Lower lobe of right lung (tissue), 2 donors: ENCODE data around the gene RNPC3. TPM values are rescaled to one million over a fixed set of nuclear protein-coding genes. Genes with fewer than 3 reads are reported as not detected.
"Not testable (repeated sequence)": the region's sequence is repeated elsewhere in the genome, so short reads cannot be mapped to it uniquely, and the experiment has no call there.

ENCODE experiments used
- ATAC-seq, 2 donors: fragments of 200-7000 bp; cut with Tn5 transposase; one replicate each; pipeline ENCODE4 v1.9.1; 2020 to 2022; ENCODE audit warnings: mild to moderate bottlenecking in 2 of 2, moderate library complexity in 2 of 2
- DNase-seq: peaks from one replicate; pipeline ENCODE4 v3.0.0-alpha.2; 2020
- H3K27ac ChIP-seq: fragments of 200-600 bp; one replicate; pipeline ENCODE4 v1.8.0; 2022
- H3K27me3 ChIP-seq: fragments of 200-600 bp; one replicate; pipeline ENCODE4 v1.8.0; 2022; ENCODE audit warnings: low read depth
- H3K36me3 ChIP-seq: fragments of 200-600 bp; one replicate; pipeline ENCODE4 v1.8.0; 2022; ENCODE audit warnings: mild to moderate bottlenecking
- H3K4me1 ChIP-seq: fragments of 200-600 bp; one replicate; pipeline ENCODE4 v1.8.0; 2022
- H3K4me3 ChIP-seq: fragments of 200-600 bp; one replicate; pipeline ENCODE4 v1.8.0; 2022; ENCODE audit warnings: mild to moderate bottlenecking
- H3K9me3 ChIP-seq: fragments of 200-600 bp; one replicate; pipeline ENCODE4 v1.8.0; 2022
- CTCF ChIP-seq: fragments of 200-600 bp; IDR thresholded peaks from one replicate; pipeline ENCODE4 v1.8.0; 2022; ENCODE audit warnings: antibody characterized with exemption, mild to moderate bottlenecking
- intact Hi-C: fragments of 100-400 bp; cut with DNase I; formaldehyde crosslinking; loops from one replicate; pipeline ENCODE4 v1.11.0; 2022
- total RNA-seq: library from RNA; stranded (reverse); fragmentation: NEBNext Ultra II Directional; extraction: Animal tissue kit (Norgen Biotek cat#: 25700); gene quantifications from one replicate; pipeline ENCODE4 v1.2.1, GENCODE V29; 2021
- donor health status: DM: no; HTN: yes; CAD: no; lungs with severe emphysema.

The RNPC3 gene
- total RNA-seq, 1 donor from 2014 or later = 35.0 TPM

- H3K27ac ChIP-seq = no peak overlapping the region
- DNase-seq (no peak), ATAC-seq (no peak)
- peaks cover 32% of the 10 kb centered on the region for H3K4me1 ChIP-seq
- no peak for TF ChIP-seq CTCF
- no peaks in the 10 kb centered on the region for H3K9me3 ChIP-seq
- H3K27me3 ChIP-seq = no peaks in the 10 kb centered on the region
- peaks cover 22% of the 10 kb centered on the region for H3K36me3 ChIP-seq
- intact Hi-C loops = no loop called here
- no peak overlapping the region for H3K4me3 ChIP-seq
Observed at GRCh38 chr1:103529746-103530145, 4.2 kb downstream of the RNPC3 start.

- no peak for TF ChIP-seq CTCF
- H3K27ac ChIP-seq = no peak overlapping the region
- ATAC-seq = peak; percentile 80 to 96
- DNase-seq = no peak
- intact Hi-C loops = no loop called here
- peaks cover 99% of the 10 kb centered on the region for H3K36me3 ChIP-seq
- peaks cover 2% of the 10 kb centered on the region for H3K4me1 ChIP-seq
- H3K27me3 ChIP-seq = no peaks in the 10 kb centered on the region
- no peak overlapping the region for H3K4me3 ChIP-seq
- no peaks in the 10 kb centered on the region for H3K9me3 ChIP-seq
Observed at GRCh38 chr1:103538226-103538625, 12.7 kb downstream of the RNPC3 start.

GRCh38 chr1:103541431-103541830 is 15.9 kb downstream of the RNPC3 start:
- no peak for ATAC-seq

GRCh38 chr1:103546496-103546895 is 21.0 kb downstream of the RNPC3 start:
- TF ChIP-seq CTCF = no peak
- Histone ChIP-seq H3K27me3 (no peaks in the 10 kb centered on the region), H3K4me3 (no peak overlapping the region), H3K4me1 (no peaks in the 10 kb centered on the region), H3K27ac (no peak overlapping the region), H3K36me3 (peaks cover 99% of the 10 kb centered on the region), H3K9me3 (no peaks in the 10 kb centered on the region)
- DNase-seq = no peak
- no peak for ATAC-seq
- intact Hi-C loops = no loop called here

More at GRCh38 chr1:103541431-103541830, 15.9 kb downstream of the RNPC3 start:
- Histone ChIP-seq H3K4me3 (no peak overlapping the region), H3K27me3 (no peaks in the 10 kb centered on the region), H3K9me3 (no peaks in the 10 kb centered on the region), H3K36me3 (peaks cover 99% of the 10 kb centered on the region), H3K4me1 (no peaks in the 10 kb centered on the region), H3K27ac (no peak overlapping the region)
- no peak for DNase-seq
- TF ChIP-seq CTCF = no peak
- intact Hi-C loops = no loop called here

GRCh38 chr1:103547840-103548239 is 22.3 kb downstream of the RNPC3 start:
- intact Hi-C loops = no loop called here
- no peaks in the 10 kb centered on the region for H3K4me1 ChIP-seq
- peaks cover 99% of the 10 kb centered on the region for H3K36me3 ChIP-seq
- no peaks in the 10 kb centered on the region for H3K9me3 ChIP-seq
- TF ChIP-seq CTCF = no peak
- H3K27ac ChIP-seq = no peak overlapping the region
- H3K4me3 ChIP-seq = no peak overlapping the region
- no peaks in the 10 kb centered on the region for H3K27me3 ChIP-seq
- DNase-seq = no peak
- no peak for ATAC-seq

- no peak for TF ChIP-seq CTCF
- no peaks in the 10 kb centered on the region for H3K27me3 ChIP-seq
- no peak overlapping the region for H3K27ac ChIP-seq
- DNase-seq (no peak), ATAC-seq (no peak)
- no peaks in the 10 kb centered on the region for H3K9me3 ChIP-seq
- peaks cover 13% of the 10 kb centered on the region for H3K4me1 ChIP-seq
- peaks cover 17% of the 10 kb centered on the region for H3K36me3 ChIP-seq
- H3K4me3 ChIP-seq = no peak overlapping the region
- intact Hi-C loops = no loop called here
Observed at GRCh38 chr1:103560427-103560826, 34.9 kb downstream of the RNPC3 start.

- ATAC-seq, H3K36me3 ChIP-seq, H3K9me3 ChIP-seq, intact Hi-C loops, H3K27me3 ChIP-seq, DNase-seq, H3K4me3 ChIP-seq: not testable (repeated sequence)
- H3K4me1 ChIP-seq = peaks cover 13% of the 10 kb centered on the region
- H3K27ac ChIP-seq = peak overlapping the region; percentile 69
Observed at GRCh38 chr1:103561124-103561523, 35.6 kb downstream of the RNPC3 start.
